ENCODE results near the gene PROM1. TPM values are rescaled to one million over a fixed set of nuclear protein-coding genes. Genes with fewer than 3 reads are reported as not detected.

PROM1 gene
- total RNA-seq, 1 donor from 2014 or later: not detected

DNA sequence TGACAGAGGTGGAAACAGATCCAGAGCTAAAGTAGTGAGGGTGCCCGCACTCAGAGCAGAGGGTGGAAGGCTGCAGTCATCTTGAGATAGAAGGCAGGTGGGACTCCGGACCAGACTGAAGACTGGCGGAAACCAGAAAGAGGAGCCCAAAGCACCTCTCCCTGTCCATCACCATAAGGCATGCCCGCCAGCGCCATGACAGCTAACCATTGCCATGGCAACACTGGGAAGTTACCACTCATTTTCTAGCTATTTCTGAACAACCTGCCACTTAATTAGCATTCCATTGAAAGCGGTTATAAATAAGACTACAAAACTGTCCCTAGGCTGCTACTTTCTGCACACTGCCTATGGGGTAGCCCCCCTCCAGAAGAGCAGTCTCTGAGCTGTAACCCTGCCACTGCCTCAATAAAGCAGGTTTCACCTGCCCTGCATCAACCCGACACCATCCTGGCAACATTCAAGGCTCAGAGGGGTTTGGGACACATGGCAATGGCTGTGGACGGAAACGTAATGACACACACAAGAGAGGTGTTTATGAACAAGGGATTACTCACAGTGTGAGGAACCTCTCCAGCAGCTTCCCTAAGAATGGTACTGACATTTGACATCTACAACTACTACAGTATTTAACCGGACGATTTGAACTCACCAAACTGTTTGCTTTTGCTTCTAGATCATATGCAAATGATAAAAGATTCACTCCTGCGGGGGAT lies 93.1 kb downstream of the PROM1 start:
- Mint-ChIP-seq H3K27ac (no peak overlapping the region), H3K9me3 (no peaks in the 10 kb centered on the region), H3K36me3 (ENCODE audit: low read depth) (no peaks in the 10 kb centered on the region), H3K4me1 (no peaks in the 10 kb centered on the region), H3K27me3 (peaks cover 25% of the 10 kb centered on the region), H3K4me3 (no peak overlapping the region)
- intact Hi-C loops (cut with micrococcal nuclease): no loop called here
- DNase-seq: no peak

DNA sequence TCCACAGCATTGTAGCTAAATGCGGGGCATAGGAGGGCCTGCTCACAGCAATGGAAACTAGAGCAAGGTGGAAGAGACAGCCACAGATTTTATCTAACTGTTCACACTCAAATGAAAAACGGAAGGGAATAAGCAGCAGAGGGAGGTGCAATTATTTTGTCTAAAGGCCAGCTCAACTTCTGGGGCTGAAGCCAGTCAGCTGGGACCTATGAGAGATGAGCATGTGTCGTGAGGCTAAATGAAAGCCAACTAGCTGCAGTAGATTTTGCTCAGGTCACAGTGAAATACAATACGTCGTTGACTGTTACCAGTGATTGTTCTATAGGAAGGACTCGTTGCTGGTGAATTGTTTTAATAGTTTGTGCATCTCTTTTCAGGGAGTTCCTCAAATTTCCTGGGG lies 94.4 kb downstream of the PROM1 start:
- DNase-seq: no peak
- intact Hi-C loops (cut with micrococcal nuclease): no loop called here
- Mint-ChIP-seq H3K4me3 (no peak overlapping the region), H3K27ac (no peak overlapping the region), H3K27me3 (peaks cover 25% of the 10 kb centered on the region), H3K9me3 (no peaks in the 10 kb centered on the region), H3K4me1 (no peaks in the 10 kb centered on the region), H3K36me3 (ENCODE audit: low read depth) (no peaks in the 10 kb centered on the region)

DNA sequence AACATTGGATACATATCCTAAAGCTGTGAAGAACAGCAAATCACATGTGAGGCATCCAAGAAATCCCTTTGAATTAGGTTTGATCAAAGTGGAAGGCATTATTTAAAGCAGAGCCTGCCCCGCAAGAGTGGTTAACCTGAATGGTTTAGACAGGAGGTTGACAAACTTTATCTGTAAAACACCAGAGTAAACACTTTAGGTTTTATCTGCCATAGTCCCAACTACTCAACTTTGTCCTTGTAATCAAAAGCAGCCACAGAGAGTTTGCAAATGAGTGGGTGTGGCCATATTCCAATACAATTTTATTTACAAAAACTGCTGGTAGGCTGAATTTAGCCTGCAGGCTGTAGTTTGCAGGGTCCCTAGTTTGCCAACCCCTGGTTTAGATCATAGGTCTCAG lies 95.6 kb downstream of the PROM1 start:
- no peak for DNase-seq

GRCh38 chr4:15986907-15987306 lies 96.9 kb downstream of the PROM1 start:
- Mint-ChIP-seq H3K27ac (no peak overlapping the region), H3K4me3 (no peak overlapping the region), H3K9me3 (no peaks in the 10 kb centered on the region), H3K4me1 (no peaks in the 10 kb centered on the region), H3K36me3 (ENCODE audit: low read depth) (no peaks in the 10 kb centered on the region), H3K27me3 (peaks cover 18% of the 10 kb centered on the region)
- intact Hi-C loops (cut with micrococcal nuclease): no loop called here
- no peak for DNase-seq

More for the DNA sequence above, 95.6 kb downstream of the PROM1 start:
- H3K27me3 Mint-ChIP-seq: peaks cover 22% of the 10 kb centered on the region
- H3K36me3 Mint-ChIP-seq (ENCODE audit: low read depth): no peaks in the 10 kb centered on the region
- no peak overlapping the region for H3K27ac Mint-ChIP-seq
- intact Hi-C loops (cut with micrococcal nuclease): no loop called here
- H3K4me3 Mint-ChIP-seq: no peak overlapping the region
- H3K9me3 Mint-ChIP-seq: no peaks in the 10 kb centered on the region
- no peaks in the 10 kb centered on the region for H3K4me1 Mint-ChIP-seq

GRCh38 chr4:15983610-15984009 lies 100.2 kb downstream of the PROM1 start:
- DNase-seq: no peak
- H3K36me3 Mint-ChIP-seq (ENCODE audit: low read depth): no peaks in the 10 kb centered on the region
- H3K4me3 Mint-ChIP-seq: no peak overlapping the region
- H3K27me3 Mint-ChIP-seq: peaks cover 8% of the 10 kb centered on the region
- intact Hi-C loops (cut with micrococcal nuclease): no loop called here
- H3K27ac Mint-ChIP-seq: no peak overlapping the region
- H3K9me3 Mint-ChIP-seq: no peaks in the 10 kb centered on the region
- H3K4me1 Mint-ChIP-seq: no peaks in the 10 kb centered on the region

GRCh38 chr4:15982842-15983524 lies 100.8 kb downstream of the PROM1 start:
- H3K36me3 Mint-ChIP-seq (ENCODE audit: low read depth): no peaks in the 10 kb centered on the region
- intact Hi-C loops (cut with micrococcal nuclease): no loop called here

GRCh38 chr4:15976456-15977447 lies 107.1 kb downstream of the PROM1 start:
- intact Hi-C loops (cut with micrococcal nuclease): no loop called here
- no peaks in the 10 kb centered on the region for H3K36me3 Mint-ChIP-seq (ENCODE audit: low read depth)
- H3K27me3 Mint-ChIP-seq: no peaks in the 10 kb centered on the region
- H3K9me3 Mint-ChIP-seq: no peaks in the 10 kb centered on the region
- no peak overlapping the region for H3K27ac Mint-ChIP-seq
- no peak for DNase-seq
- no peaks in the 10 kb centered on the region for H3K4me1 Mint-ChIP-seq
- no peak overlapping the region for H3K4me3 Mint-ChIP-seq

More at GRCh38 chr4:15982842-15983524, 100.8 kb downstream of the PROM1 start:
- no peak for DNase-seq
- Mint-ChIP-seq H3K4me1 (no peaks in the 10 kb centered on the region), H3K4me3 (no peak overlapping the region), H3K27ac (no peak overlapping the region), H3K9me3 (no peaks in the 10 kb centered on the region), H3K27me3 (peaks cover 8% of the 10 kb centered on the region)

GRCh38 chr4:15971068-15971801 lies 112.6 kb downstream of the PROM1 start:
- no peaks in the 10 kb centered on the region for H3K9me3 Mint-ChIP-seq
- no peak overlapping the region for H3K4me3 Mint-ChIP-seq
- no peak overlapping the region for H3K27ac Mint-ChIP-seq
- DNase-seq: no peak
- H3K4me1 Mint-ChIP-seq: no peaks in the 10 kb centered on the region
- intact Hi-C loops (cut with micrococcal nuclease): no loop called here
- H3K36me3 Mint-ChIP-seq (ENCODE audit: low read depth): no peaks in the 10 kb centered on the region
- H3K27me3 Mint-ChIP-seq: peaks cover 19% of the 10 kb centered on the region

DNA sequence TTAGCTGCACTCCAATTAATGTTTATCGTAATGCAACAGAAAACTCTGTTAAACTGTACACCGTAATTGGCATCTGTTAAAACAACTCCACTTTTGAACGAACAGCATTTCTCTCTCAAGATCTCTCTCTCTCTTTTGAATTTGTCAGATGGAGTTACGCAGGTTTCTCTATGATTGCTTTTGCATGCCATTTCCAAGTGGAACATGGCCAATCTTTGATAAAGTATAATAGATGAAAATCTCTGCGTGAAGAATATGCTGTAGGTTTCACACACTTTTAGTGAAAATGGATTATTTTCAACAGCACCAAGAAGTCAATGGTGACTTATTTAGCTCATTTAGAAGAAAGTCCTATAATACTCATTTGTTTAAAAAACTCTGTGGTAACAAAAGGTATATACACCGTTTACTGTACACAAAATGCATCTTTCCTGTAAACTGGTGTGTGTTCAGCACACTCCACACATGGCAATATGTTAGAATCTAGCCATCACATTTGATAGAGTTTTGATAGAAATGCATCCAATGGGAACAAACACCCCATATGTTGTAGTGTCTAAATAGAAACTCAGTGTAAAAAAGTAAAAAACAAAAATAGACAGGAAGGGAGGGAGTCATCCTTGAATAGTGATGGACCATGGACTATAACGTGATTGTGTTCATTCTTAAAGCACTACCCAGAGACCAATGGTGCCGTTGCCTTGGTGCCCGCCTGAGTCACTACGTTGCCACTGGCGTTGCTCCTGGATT lies 115.1 kb downstream of the PROM1 start:
- no peaks in the 10 kb centered on the region for H3K36me3 Mint-ChIP-seq (ENCODE audit: low read depth)
- peaks cover 3% of the 10 kb centered on the region for H3K4me1 Mint-ChIP-seq
- intact Hi-C loops (cut with micrococcal nuclease): no loop called here
- no peak overlapping the region for H3K27ac Mint-ChIP-seq
- H3K9me3 Mint-ChIP-seq: no peaks in the 10 kb centered on the region
- H3K4me3 Mint-ChIP-seq: no peak overlapping the region
- no peak for DNase-seq
- peaks cover 20% of the 10 kb centered on the region for H3K27me3 Mint-ChIP-seq

GRCh38 chr4:15965325-15965724 lies 118.5 kb downstream of the PROM1 start:
- H3K27ac Mint-ChIP-seq: no peak overlapping the region
- H3K36me3 Mint-ChIP-seq (ENCODE audit: low read depth): no peaks in the 10 kb centered on the region
- no peaks in the 10 kb centered on the region for H3K9me3 Mint-ChIP-seq
- H3K4me1 Mint-ChIP-seq: peaks cover 12% of the 10 kb centered on the region
- intact Hi-C loops (cut with micrococcal nuclease): no loop called here
- DNase-seq: no peak
- H3K27me3 Mint-ChIP-seq: peaks cover 21% of the 10 kb centered on the region
- no peak overlapping the region for H3K4me3 Mint-ChIP-seq

- Mint-ChIP-seq H3K27me3 (peaks cover 22% of the 10 kb centered on the region), H3K27ac (no peak overlapping the region), H3K36me3 (ENCODE audit: low read depth) (no peaks in the 10 kb centered on the region), H3K4me3 (no peak overlapping the region), H3K9me3 (no peaks in the 10 kb centered on the region), H3K4me1 (peaks cover 12% of the 10 kb centered on the region)
- DNase-seq: no peak
- intact Hi-C loops (cut with micrococcal nuclease): no loop called here
Measured at GRCh38 chr4:15964159-15964558, 119.7 kb downstream of the PROM1 start.

DNA sequence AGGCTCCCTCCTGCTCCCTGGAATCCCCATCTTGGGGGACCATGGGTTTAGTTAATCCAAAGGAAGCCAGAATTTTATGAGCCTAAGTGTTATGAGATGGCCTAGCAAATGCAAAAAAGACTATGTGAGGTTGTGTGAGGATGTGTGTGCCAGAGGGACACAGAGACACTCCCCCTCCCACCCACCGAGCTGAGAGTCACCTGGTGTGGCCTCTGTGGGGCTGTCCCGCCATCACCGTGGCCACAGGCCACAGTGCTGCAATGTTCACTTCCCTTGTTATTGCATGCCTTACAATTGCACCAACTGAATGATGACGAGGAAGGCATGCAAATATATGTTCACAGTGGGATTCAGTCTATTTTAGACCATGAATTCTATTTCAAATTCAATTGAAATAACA lies 120.2 kb downstream of the PROM1 start:
- H3K36me3 Mint-ChIP-seq (ENCODE audit: low read depth): no peaks in the 10 kb centered on the region
- peaks cover 12% of the 10 kb centered on the region for H3K4me1 Mint-ChIP-seq
- H3K27ac Mint-ChIP-seq: peak overlapping the region; percentile 37
- intact Hi-C loops (cut with micrococcal nuclease): loop anchor here (1.0 kb wide), 1 partner anchor 38 kb away; no protein-coding TSS in a partner anchor
- no peaks in the 10 kb centered on the region for H3K9me3 Mint-ChIP-seq
- peaks cover 17% of the 10 kb centered on the region for H3K27me3 Mint-ChIP-seq
- DNase-seq: peak; percentile 80
- peak overlapping the region; percentile 35 for H3K4me3 Mint-ChIP-seq

Data from activated CD4-positive, alpha-beta T cell treated with anti-CD3 and anti-CD28 coated beads, Interleukin-2, amount 10 ng/mL, durations not matched to agents 24 days and 14 days (primary cell).